RWPE1 (cell line): ENCODE results near the gene ADARB1.

Experiments
- CTCF ChIA-PET: fragments of 350-600 bp; sonication (Branson Sonifier 250); formaldehyde crosslinking; extraction: SDS; loops from one replicate; lab custom pipeline; 2021; lab: Yijun Ruan, JAX
- POLR2A ChIA-PET: fragments of 400-600 bp; formaldehyde crosslinking; extraction: SDS; loops from one replicate; lab custom pipeline; 2020; ENCODE audit warnings: antibody characterized with exemption; ENCODE audit not compliant: low non-redundant PET; lab: Yijun Ruan, JAX
- DNase-seq: peaks from one replicate; pipeline ENCODE4 v3.0.0; 2012; ENCODE audit warnings: low spot score
- H3K27ac ChIP-seq: fragments of 450-650 bp; 2 replicates; pipeline ENCODE4 v1.5.1; 2017
- TF ChIP-seq, protein P1 (sequence below): fragments of 450-650 bp; conservative IDR thresholded peaks from 2 replicates; pipeline ENCODE4 v1.5.1; 2017; ENCODE audit warnings: low read depth, mild to moderate bottlenecking

The ADARB1 gene

DNA sequence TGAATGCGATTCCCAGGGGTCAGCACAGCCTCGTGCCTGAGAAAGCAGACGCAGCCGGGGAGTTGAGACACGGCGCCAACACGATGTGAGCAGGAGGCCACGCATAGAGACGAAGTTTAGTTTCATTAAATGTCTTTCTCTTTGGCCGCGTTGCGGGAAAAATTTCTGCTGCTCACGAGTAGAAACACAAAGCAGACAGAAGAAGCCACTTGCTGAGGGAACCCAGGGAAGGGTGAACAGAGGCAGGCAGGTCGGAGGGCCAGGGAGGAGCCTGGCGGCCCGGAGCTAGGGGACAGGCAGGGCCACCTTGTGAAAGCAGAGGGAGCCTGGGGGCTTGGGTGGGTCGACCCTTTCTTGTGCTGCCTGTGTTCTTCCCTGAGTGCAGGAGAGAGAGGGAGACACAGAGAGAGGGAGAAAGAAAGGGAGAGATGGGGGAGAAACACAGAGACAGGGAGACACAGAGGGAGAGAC lies 180.1 kb downstream of the ADARB1 start:
- POLR2A ChIA-PET: no interaction called here
- DNase-seq: no peak
- no peak overlapping the region for H3K27ac ChIP-seq
- TF ChIP-seq, protein P1, sequence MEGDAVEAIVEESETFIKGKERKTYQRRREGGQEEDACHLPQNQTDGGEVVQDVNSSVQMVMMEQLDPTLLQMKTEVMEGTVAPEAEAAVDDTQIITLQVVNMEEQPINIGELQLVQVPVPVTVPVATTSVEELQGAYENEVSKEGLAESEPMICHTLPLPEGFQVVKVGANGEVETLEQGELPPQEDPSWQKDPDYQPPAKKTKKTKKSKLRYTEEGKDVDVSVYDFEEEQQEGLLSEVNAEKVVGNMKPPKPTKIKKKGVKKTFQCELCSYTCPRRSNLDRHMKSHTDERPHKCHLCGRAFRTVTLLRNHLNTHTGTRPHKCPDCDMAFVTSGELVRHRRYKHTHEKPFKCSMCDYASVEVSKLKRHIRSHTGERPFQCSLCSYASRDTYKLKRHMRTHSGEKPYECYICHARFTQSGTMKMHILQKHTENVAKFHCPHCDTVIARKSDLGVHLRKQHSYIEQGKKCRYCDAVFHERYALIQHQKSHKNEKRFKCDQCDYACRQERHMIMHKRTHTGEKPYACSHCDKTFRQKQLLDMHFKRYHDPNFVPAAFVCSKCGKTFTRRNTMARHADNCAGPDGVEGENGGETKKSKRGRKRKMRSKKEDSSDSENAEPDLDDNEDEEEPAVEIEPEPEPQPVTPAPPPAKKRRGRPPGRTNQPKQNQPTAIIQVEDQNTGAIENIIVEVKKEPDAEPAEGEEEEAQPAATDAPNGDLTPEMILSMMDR: no peak
- CTCF ChIA-PET: no interaction called here

DNA sequence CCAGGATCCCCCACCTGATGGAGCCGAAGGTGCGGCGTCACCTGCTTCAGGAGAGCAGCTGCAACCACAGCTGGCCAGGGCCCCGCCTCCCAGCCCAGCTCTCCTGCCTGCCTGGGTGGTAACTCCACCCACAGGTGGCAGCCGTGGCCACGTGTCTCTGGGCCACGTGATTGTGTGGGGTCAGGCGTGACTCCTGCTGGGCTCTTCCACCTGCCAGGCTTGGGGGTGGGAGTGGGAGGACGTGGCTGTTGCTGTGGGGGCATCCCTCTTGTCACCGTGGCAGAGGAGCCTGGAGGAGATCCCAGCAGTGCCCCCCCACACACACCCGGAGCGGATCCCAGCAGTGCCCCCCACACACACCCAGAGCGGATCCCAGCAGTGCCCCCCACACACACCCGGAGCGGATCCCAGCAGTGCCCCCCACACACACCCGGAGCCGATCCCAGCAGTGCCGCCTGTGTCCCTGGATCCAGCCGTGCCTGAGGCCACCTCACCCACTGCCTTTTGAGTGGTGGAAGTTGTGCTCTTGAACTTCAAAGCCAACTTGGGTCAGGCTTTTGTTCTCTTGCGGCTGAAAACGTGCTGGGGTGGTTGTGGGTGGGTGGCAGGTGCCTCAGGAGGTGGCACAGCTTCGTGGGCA lies 181.1 kb downstream of the ADARB1 start:
- DNase-seq: peak; percentile 40
- H3K27ac ChIP-seq: no peak overlapping the region
- TF ChIP-seq, protein P1: no peak
- ChIA-PET POLR2A (no interaction called here), CTCF (interaction anchor here (0.6 kb wide), 1 partner anchor 336 kb away, joined by 3 read pairs; no protein-coding TSS in a partner anchor)

DNA sequence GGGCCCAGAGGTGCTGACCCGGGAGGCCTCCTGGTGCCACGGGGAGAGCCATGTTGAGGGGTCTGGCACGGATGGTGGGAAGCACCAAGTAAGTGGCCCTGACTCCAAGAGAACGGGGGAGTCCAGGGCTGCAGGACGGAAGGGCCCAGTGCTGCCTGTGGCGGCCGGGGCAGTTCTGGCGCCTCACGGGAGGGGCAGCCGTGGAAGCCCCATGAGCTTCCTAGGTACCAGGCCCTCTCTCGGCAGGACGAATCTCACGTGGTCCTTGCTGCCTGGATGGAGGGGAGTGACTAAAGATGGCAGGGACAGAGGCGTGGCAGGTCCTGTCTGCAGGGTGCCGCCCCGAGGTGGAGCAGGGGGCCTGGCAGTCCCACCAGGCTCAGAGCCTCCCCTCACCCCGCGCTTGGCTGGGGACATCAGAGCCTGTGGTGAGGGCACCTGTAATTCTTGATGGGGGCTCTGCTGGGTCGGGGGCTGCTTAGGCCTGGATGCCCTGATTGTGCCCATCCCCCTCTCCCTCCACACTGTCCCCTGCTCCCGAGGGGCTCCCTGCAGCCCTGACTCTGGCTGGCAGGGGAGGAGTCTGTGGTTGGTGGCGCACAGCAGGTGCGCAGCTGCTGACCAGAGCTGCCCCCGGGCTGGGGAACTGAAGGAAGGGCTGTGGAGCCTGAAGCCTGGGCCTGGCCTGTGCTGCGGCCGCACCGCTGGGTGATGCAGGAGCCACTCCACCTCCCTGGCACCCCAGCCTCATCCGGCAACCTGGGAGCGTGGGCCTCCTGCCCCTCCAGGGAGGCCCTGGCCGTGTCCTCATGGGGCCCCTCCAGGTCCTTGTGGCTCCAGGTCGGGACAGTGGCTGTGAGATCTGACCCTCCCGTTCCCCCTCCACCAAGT lies 181.9 kb downstream of the ADARB1 start:
- no peak overlapping the region for H3K27ac ChIP-seq
- TF ChIP-seq, protein P1: no peak
- DNase-seq: no peak
- ChIA-PET CTCF (interaction anchor here (0.7 kb wide), 1 partner anchor 114 kb away, joined by 3 read pairs; no protein-coding TSS in a partner anchor), POLR2A (no interaction called here)

DNA sequence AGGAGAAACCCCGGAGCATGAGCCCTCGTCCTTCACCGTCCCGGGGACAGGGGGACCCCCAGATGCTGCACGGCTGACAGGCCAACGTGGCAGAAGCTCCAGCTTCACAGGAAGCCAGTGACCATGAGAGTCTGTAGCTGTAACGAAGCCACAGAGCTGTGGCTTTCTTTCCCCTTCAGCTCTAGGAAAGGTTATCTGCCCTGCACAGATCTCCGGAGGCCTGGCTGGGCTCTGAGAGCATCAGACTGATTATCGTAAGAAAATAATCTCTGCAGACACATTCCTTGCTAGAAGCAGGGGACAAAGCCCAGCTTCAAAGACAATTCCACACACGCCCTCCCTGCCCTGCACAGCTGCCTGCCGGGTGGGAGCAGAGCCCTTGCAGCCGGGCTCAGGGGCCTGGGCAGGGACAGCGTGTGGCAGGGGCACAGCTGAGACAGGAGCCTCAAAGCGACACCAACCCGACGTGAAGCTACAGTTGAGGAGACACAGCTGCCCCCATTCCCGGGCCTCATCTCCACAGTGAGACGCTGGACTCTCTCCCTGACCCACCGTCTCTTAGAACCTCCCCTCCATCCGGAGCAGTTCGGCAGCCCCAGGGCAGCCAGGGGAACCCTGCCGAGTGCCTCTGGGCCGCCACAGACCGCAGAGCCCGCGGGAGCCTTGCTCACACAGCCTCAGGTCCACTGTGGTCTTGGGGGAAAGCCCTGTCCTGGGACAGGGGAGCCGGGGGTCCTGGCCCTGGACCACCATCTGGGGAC lies 182.7 kb downstream of the ADARB1 start:
- DNase-seq: no peak
- POLR2A ChIA-PET: no interaction called here
- CTCF ChIA-PET: interaction anchor here (0.7 kb wide), 1 partner anchor 114 kb away, joined by 3 read pairs; no protein-coding TSS in a partner anchor
- TF ChIP-seq, protein P1: no peak
- H3K27ac ChIP-seq: no peak overlapping the region

DNA sequence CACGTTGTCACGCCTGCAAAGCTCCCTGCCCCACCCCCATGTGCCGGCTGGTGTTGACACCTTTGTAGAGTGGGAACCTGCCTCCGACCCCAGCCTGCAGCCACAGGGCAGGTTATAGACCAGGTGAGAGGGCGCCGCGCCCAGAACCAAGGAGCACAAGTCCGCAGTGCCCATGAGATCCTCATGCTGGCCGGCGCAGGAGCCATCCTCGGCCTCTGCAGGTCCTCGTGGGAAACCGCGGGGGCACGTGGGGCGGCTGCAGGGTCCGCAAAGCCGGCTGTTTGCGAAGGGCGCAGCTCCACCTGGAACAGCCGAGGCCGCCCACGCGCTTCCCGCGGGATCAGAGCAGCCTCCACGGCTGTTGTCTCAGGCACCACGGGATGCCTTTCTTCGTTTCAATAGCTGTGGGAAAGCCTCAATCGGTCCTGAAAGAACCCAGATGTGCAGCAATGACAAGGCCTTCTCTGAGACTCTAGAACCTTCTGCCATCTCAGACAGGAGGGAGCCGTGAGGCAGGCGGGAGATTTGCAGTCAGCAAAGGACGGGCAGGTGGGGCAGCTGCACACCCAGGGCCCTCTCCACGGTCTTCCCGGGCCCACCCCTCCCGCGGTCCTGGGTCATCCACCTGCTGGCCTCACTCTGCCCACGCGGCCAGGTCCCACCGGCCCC lies 183.4 kb downstream of the ADARB1 start:
- TF ChIP-seq, protein P1: no peak
- ChIA-PET POLR2A (no interaction called here), CTCF (interaction anchor here (0.5 kb wide), 1 partner anchor 133 kb away, joined by 3 read pairs; no protein-coding TSS in a partner anchor)
- no peak for DNase-seq
- no peak overlapping the region for H3K27ac ChIP-seq
